ENCODE results near the gene RFX1. TPM values are rescaled to one million over a fixed set of nuclear protein-coding genes. Genes with fewer than 3 reads are reported as not detected.
"Not testable (repeated sequence)": the region's sequence is repeated elsewhere in the genome, so short reads cannot be mapped to it uniquely, and the experiment has no call there.

RFX1 gene
- total RNA-seq, 2 donors from 2014 or later, result 9.2 to 12.7 TPM

GRCh38 chr19:14021474-14021873, 15.4 kb upstream of the RFX1 start:
- no peaks in the 10 kb centered on the region for H3K9me3 ChIP-seq
- H3K4me1 ChIP-seq (replicated peaks), result no peaks in the 10 kb centered on the region
- no peak for TF ChIP-seq POLR2A (IDR thresholded peaks at IDR 0.05)
- no peak for TF ChIP-seq POLR2AphosphoS5 (IDR thresholded peaks at IDR 0.05)
- no peak for TF ChIP-seq CTCF (IDR thresholded peaks at IDR 0.05)
- H3K27me3 ChIP-seq (replicated peaks; ENCODE audit: insufficient read depth), result no peaks in the 10 kb centered on the region
- no peak overlapping the region for H3K4me3 ChIP-seq
- H3K27ac ChIP-seq, result no peak overlapping the region
- DNase-seq (ENCODE audit: low spot score), result no peak
- intact Hi-C loops (cut with DNase I), result no loop called here
- no peaks in the 10 kb centered on the region for H3K36me3 ChIP-seq
- 62% methylated on average over 5 of the region's 5 CpGs for WGBS

- H3K36me3 ChIP-seq; H3K4me3 ChIP-seq; DNase-seq (ENCODE audit: low spot score); H3K9me3 ChIP-seq; H3K27me3 ChIP-seq (replicated peaks; ENCODE audit: insufficient read depth); H3K4me1 ChIP-seq (replicated peaks); H3K27ac ChIP-seq; intact Hi-C loops (cut with DNase I): not testable (repeated sequence)
- WGBS, result 76% methylated on average over 3 of the region's 3 CpGs
Measured at GRCh38 chr19:14019739-14020138, 13.6 kb upstream of the RFX1 start.

GRCh38 chr19:14019100-14019499, 13.0 kb upstream of the RFX1 start:
- Histone ChIP-seq H3K4me1 (replicated peaks) (no peaks in the 10 kb centered on the region), H3K4me3 (no peak overlapping the region), H3K9me3 (no peaks in the 10 kb centered on the region), H3K36me3 (no peaks in the 10 kb centered on the region), H3K27ac (no peak overlapping the region), H3K27me3 (replicated peaks; ENCODE audit: insufficient read depth) (no peaks in the 10 kb centered on the region)
- TF ChIP-seq CTCF (IDR thresholded peaks at IDR 0.05) (no peak), POLR2A (IDR thresholded peaks at IDR 0.05) (no peak), POLR2AphosphoS5 (IDR thresholded peaks at IDR 0.05) (no peak)
- DNase-seq (ENCODE audit: low spot score), result no peak
- intact Hi-C loops (cut with DNase I), result no loop called here
- 80% methylated on average over 6 of the region's 6 CpGs for WGBS

GRCh38 chr19:14015524-14016035, 9.5 kb upstream of the RFX1 start:
- H3K4me3 ChIP-seq, result no peak overlapping the region
- no peak for DNase-seq (ENCODE audit: low spot score)
- no peaks in the 10 kb centered on the region for H3K36me3 ChIP-seq
- TF ChIP-seq POLR2A (IDR thresholded peaks at IDR 0.05) (no peak), POLR2AphosphoS5 (IDR thresholded peaks at IDR 0.05) (no peak), CTCF (IDR thresholded peaks at IDR 0.05) (no peak)
- 78% methylated on average over 8 of the region's 8 CpGs for WGBS
- intact Hi-C loops (cut with DNase I), result no loop called here
- no peaks in the 10 kb centered on the region for H3K4me1 ChIP-seq (replicated peaks)
- H3K27ac ChIP-seq, result no peak overlapping the region
- no peaks in the 10 kb centered on the region for H3K27me3 ChIP-seq (replicated peaks; ENCODE audit: insufficient read depth)
- no peaks in the 10 kb centered on the region for H3K9me3 ChIP-seq

- Histone ChIP-seq H3K4me1 (replicated peaks) (no peaks in the 10 kb centered on the region), H3K27ac (no peak overlapping the region), H3K9me3 (no peaks in the 10 kb centered on the region), H3K36me3 (no peaks in the 10 kb centered on the region), H3K4me3 (no peak overlapping the region), H3K27me3 (replicated peaks; ENCODE audit: insufficient read depth) (no peaks in the 10 kb centered on the region)
- 55% methylated on average over 2 of the region's 2 CpGs for WGBS
- TF ChIP-seq CTCF (IDR thresholded peaks at IDR 0.05) (no peak), POLR2AphosphoS5 (IDR thresholded peaks at IDR 0.05) (no peak), POLR2A (IDR thresholded peaks at IDR 0.05) (no peak)
- no peak for DNase-seq (ENCODE audit: low spot score)
- intact Hi-C loops (cut with DNase I), result no loop called here
Measured at GRCh38 chr19:14012378-14012915, 6.3 kb upstream of the RFX1 start.
